H1 (cell line): ENCODE results near the gene SNX30. TPM values are rescaled to one million over a fixed set of nuclear protein-coding genes. Genes with fewer than 3 reads are reported as not detected.
"Not testable (repeated sequence)": the region's sequence is repeated elsewhere in the genome, so short reads cannot be mapped to it uniquely, and the experiment has no call there.

Experiments used
- CTCF ChIA-PET: fragments of 300-600 bp; sonication (Branson Sonifier 250); formaldehyde crosslinking; loops from one replicate; lab custom pipeline; 2021; ENCODE audit not compliant: partially characterized antibody; lab: Charles Lee
- POLR2A ChIA-PET: fragments of 300-600 bp; sonication (Branson Sonifier 250); formaldehyde crosslinking; loops from one replicate; lab custom pipeline; 2021; ENCODE audit warnings: inconsistent platforms; ENCODE audit not compliant: partially characterized antibody; lab: Charles Lee
- DNase-seq, 2 experiments: peaks; one replicate each; pipeline versions ENCODE4 v3.0.0 to v3.0.0-alpha.2; 2010 to 2022; ENCODE audit warnings: low spot score in 2 of 2, low read depth in 1 of 2, mixed read lengths in 1 of 2
- FAIRE-seq: peaks from 2 replicates; lab custom pipeline; 2011; peaks lifted over from hg19 to GRCh38; lab: Jason Lieb, UNC
- H2AFZ ChIP-seq: 2 replicates; pipeline ENCODE4 v1.8.1; 2012; ENCODE audit warnings: low read length, inconsistent platforms
- H2AK5ac ChIP-seq: 2 replicates; pipeline ENCODE4 v1.6.1; 2013; ENCODE audit warnings: low read depth, low read length
- H2BK120ac ChIP-seq: replicated peaks from 2 replicates; pipeline ENCODE3; 2013; ENCODE audit warnings: low read depth, low read length, inconsistent platforms
- H2BK12ac ChIP-seq: 2 replicates; pipeline ENCODE4 v1.6.1; 2013; ENCODE audit warnings: low read depth, low read length
- H2BK15ac ChIP-seq: 2 replicates; pipeline ENCODE4 v1.6.1; 2013; ENCODE audit warnings: low read length
- H2BK20ac ChIP-seq: 2 replicates; pipeline ENCODE4 v1.6.1; 2013; ENCODE audit warnings: low read length
- H2BK5ac ChIP-seq: 2 replicates; pipeline ENCODE4 v1.6.1; 2013; ENCODE audit warnings: low read depth, low read length
- H3K14ac ChIP-seq: 2 replicates; pipeline ENCODE4 v1.6.1; 2013; ENCODE audit warnings: inconsistent platforms; ENCODE audit not compliant: insufficient read length
- H3K18ac ChIP-seq: 2 replicates; pipeline ENCODE4 v1.6.1; 2013; ENCODE audit warnings: low read length; ENCODE audit errors: extremely low read depth
- H3K23ac ChIP-seq: 2 replicates; pipeline ENCODE4 v1.6.1; 2013; ENCODE audit warnings: inconsistent platforms; ENCODE audit not compliant: insufficient read length
- H3K23me2 ChIP-seq: 2 replicates; pipeline ENCODE4 v1.6.1; 2013; ENCODE audit warnings: low read depth, low read length
- H3K27ac ChIP-seq: 2 replicates; pipeline ENCODE4 v1.6.1; 2011; ENCODE audit warnings: low read depth, low read length, inconsistent platforms
- H3K27me3 ChIP-seq, 4 experiments: replicated peaks in 1 of 4; 1 replicate in 1 of 4; 2 replicates in 3 of 4; pipeline versions ENCODE4 v1.6.1 to v1.8.1; 2011 to 2013; ENCODE audit warnings: low read length in 3 of 4, mild to moderate bottlenecking in 3 of 4, inconsistent platforms in 2 of 4, mixed read lengths in 2 of 4, moderate library complexity in 1 of 4; ENCODE audit not compliant: control insufficient read depth in 3 of 4, insufficient read depth in 3 of 4; ENCODE audit errors: extremely low read depth in 1 of 4
- H3K36me3 ChIP-seq, 4 experiments: 2 replicates each; pipeline versions ENCODE4 v1.6.1 to v1.8.1; 2011 to 2013; ENCODE audit warnings: mild to moderate bottlenecking in 4 of 4, low read length in 3 of 4, moderate library complexity in 2 of 4, control low read depth in 1 of 4, inconsistent platforms in 1 of 4; ENCODE audit not compliant: insufficient read depth in 4 of 4, control insufficient read depth in 2 of 4
- H3K4ac ChIP-seq: replicated peaks from 2 replicates; pipeline ENCODE3; 2013; ENCODE audit warnings: low read length, low read depth, mixed read lengths, inconsistent platforms; ENCODE audit not compliant: insufficient read length
- H3K4me1 ChIP-seq, 4 experiments: replicated peaks in 1 of 4; 1 replicate in 1 of 4; 2 replicates in 3 of 4; pipeline versions ENCODE4 v1.6.1 to v1.8.1; 2011 to 2013; ENCODE audit warnings: low read length in 3 of 4, inconsistent platforms in 2 of 4, mixed read lengths in 1 of 4; ENCODE audit not compliant: insufficient read depth in 4 of 4, control insufficient read depth in 3 of 4
- H3K4me2 ChIP-seq, 2 experiments: 2 replicates each; pipeline versions ENCODE4 v1.6.1 to v1.8.1; 2011 to 2013; ENCODE audit warnings: low read depth in 2 of 2, low read length in 2 of 2, control low read depth in 1 of 2, inconsistent platforms in 1 of 2, mild to moderate bottlenecking in 1 of 2; ENCODE audit not compliant: insufficient read depth in 1 of 2
- H3K4me3 ChIP-seq, 4 experiments: fragments of 200-600, 300-600 bp in 1 of 4; sonication (generic), shearing (Covaris generic), sonication (Bioruptor Twin) in 1 of 4; 2 replicates each; pipeline versions ENCODE4 v1.5.1 to v1.8.1; 2011 to 2016; ENCODE audit warnings: low read length in 4 of 4, low read depth in 3 of 4, control low read depth in 2 of 4, inconsistent platforms in 2 of 4, mild to moderate bottlenecking in 2 of 4, mixed read lengths in 1 of 4, moderate library complexity in 1 of 4; ENCODE audit not compliant: insufficient read depth in 2 of 4; ENCODE audit errors: extremely low read depth in 1 of 4
- H3K56ac ChIP-seq: replicated peaks from 2 replicates; pipeline ENCODE3; 2013; ENCODE audit warnings: low read depth, mild to moderate bottlenecking, mixed read lengths, low read length, inconsistent platforms; ENCODE audit not compliant: insufficient read length
- H3K79me1 ChIP-seq: 2 replicates; pipeline ENCODE4 v1.6.1; 2013; ENCODE audit warnings: low read depth, low read length, control low read depth
- H3K79me2 ChIP-seq, 2 experiments: 2 replicates each; pipeline versions ENCODE4 v1.6.1 to v1.8.1; 2012 to 2013; ENCODE audit warnings: low read length in 2 of 2, mild to moderate bottlenecking in 2 of 2, inconsistent platforms in 1 of 2; ENCODE audit not compliant: insufficient read depth in 2 of 2, control insufficient read depth in 1 of 2
- H3K9ac ChIP-seq, 4 experiments: replicated peaks in 1 of 4; 1 replicate in 1 of 4; 2 replicates in 3 of 4; pipeline versions ENCODE4 v1.6.1 to v1.8.1; 2011 to 2013; ENCODE audit warnings: low read depth in 3 of 4, low read length in 3 of 4, control low read depth in 2 of 4, mild to moderate bottlenecking in 2 of 4, moderate library complexity in 2 of 4, inconsistent platforms in 1 of 4; ENCODE audit errors: extremely low read depth in 1 of 4
- H3K9me3 ChIP-seq, 2 experiments: 2 replicates each; pipeline versions ENCODE4 v1.6.1 to v1.8.1; 2012 to 2013; ENCODE audit warnings: mild to moderate bottlenecking in 2 of 2, moderate library complexity in 2 of 2, control low read depth in 1 of 2, inconsistent platforms in 1 of 2, low read depth in 1 of 2, low read length in 1 of 2, mixed read lengths in 1 of 2; ENCODE audit not compliant: insufficient read depth in 2 of 2
- H4K20me1 ChIP-seq, 2 experiments: replicated peaks in 1 of 2; 2 replicates each; pipeline versions ENCODE3 to v1.8.1; 2011 to 2013; ENCODE audit warnings: inconsistent platforms in 2 of 2, low read length in 2 of 2, mild to moderate bottlenecking in 1 of 2; ENCODE audit not compliant: insufficient read depth in 2 of 2, control insufficient read depth in 1 of 2
- H4K5ac ChIP-seq: 2 replicates; pipeline ENCODE4 v1.6.1; 2013; ENCODE audit warnings: low read length, low read depth, mixed read lengths, inconsistent platforms; ENCODE audit not compliant: insufficient read length
- H4K8ac ChIP-seq: 2 replicates; pipeline ENCODE4 v1.8.0; 2013; ENCODE audit warnings: mild to moderate bottlenecking, moderate library complexity, low read length, inconsistent platforms; ENCODE audit not compliant: insufficient read depth; ENCODE audit errors: extremely low read depth
- H4K91ac ChIP-seq: replicated peaks from 2 replicates; pipeline ENCODE3; 2013; ENCODE audit warnings: low read length, mixed read lengths, inconsistent platforms; ENCODE audit not compliant: insufficient read length
- WGBS, 2 experiments: shearing (Covaris generic) in 1 of 2; methylation state at CpG; one replicate each; pipeline versions ENCODE4 v1.1.6 to v1.1.7; 2013 to 2015; ENCODE audit warnings: low lambda C conversion rate in 2 of 2, mixed read lengths in 2 of 2, inconsistent platforms in 1 of 2, low coverage in 1 of 2, missing lambda C conversion rate in 1 of 2; ENCODE audit not compliant: insufficient replicate concordance in 2 of 2, insufficient coverage in 1 of 2, insufficient read length in 1 of 2; ENCODE audit errors: extremely low coverage in 1 of 2, missing lambda C conversion rate in 1 of 2; 5-methylcytosine and 5-hydroxymethylcytosine counted together
- polyA plus RNA-seq, 7 experiments: library from polyadenylated mRNA; depleted of rRNA in 3 of 7; stranded (reverse) in 5 of 7; unstranded in 2 of 7; fragments of >200 nt in 5 of 7; fragments of 200-250 nt in 2 of 7; gene quantifications; 1 replicate in 5 of 7; 2 replicates in 1 of 7; 4 replicates in 1 of 7; pipeline versions ENCODE4 v1.2.1 to v1.2.3, GENCODE V29; 2011 to 2013; ENCODE audit warnings: missing spikeins in 2 of 7, mixed read lengths in 2 of 7
- total RNA-seq: library from RNA; stranded (reverse); fragmentation: NEBNext Ultra II Directional; extraction: Animal tissue kit (Norgen Biotek cat#: 25700); gene quantifications from 2 replicates; pipeline ENCODE4 v1.2.1, GENCODE V29; 2021

SNX30 gene
- total and polyA plus RNA-seq, 2 of the 8 experiments (the other 6 are each of a cell fraction or from before 2014, with no cell fraction given), result 4.0 to 12.2 TPM

DNA sequence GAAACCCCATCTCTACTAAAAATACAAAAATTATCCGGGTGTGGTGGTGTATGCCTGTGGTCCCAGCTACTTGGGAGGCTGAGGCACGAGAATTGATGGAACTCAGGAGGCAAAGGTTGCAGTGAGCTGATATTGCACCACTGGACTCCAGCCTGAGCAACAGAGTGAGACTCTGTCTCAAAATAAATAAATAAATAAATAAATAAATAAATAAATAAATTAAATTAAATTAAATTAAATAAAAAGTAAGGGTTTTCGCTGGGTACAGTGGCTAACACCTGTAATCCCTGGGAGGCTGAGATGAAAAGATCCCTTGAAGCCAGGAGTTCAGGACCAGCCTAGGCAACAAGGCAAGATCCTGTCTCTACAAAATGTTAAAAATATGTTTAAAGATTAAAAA is 27.8 kb upstream of the SNX30 start:
- POLR2A ChIA-PET, result interaction anchor here (1.1 kb wide), 1 partner anchor 29 kb away, joined by 3 read pairs; no protein-coding TSS in a partner anchor
- not testable (repeated sequence) for H2AK5ac ChIP-seq, H3K14ac ChIP-seq, H3K9ac ChIP-seq, H3K23ac ChIP-seq, H3K27me3 ChIP-seq, FAIRE-seq, H3K4me1 ChIP-seq, H3K4ac ChIP-seq, H3K4me3 ChIP-seq, H3K79me2 ChIP-seq, H3K23me2 ChIP-seq, H3K27ac ChIP-seq, H2BK12ac ChIP-seq, H4K5ac ChIP-seq, H2AFZ ChIP-seq, H3K79me1 ChIP-seq, H3K4me2 ChIP-seq, H3K36me3 ChIP-seq, H3K56ac ChIP-seq, H4K8ac ChIP-seq, DNase-seq, H3K9me3 ChIP-seq, H3K18ac ChIP-seq, H2BK120ac ChIP-seq, H4K91ac ChIP-seq, H2BK15ac ChIP-seq, H2BK20ac ChIP-seq, H2BK5ac ChIP-seq, H4K20me1 ChIP-seq
- WGBS, 2 experiments, result 92% methylated on average over 3 of the region's 3 CpGs; no CpG with 5 or more reads in 1 of the 2 experiments
- CTCF ChIA-PET, result interaction anchor here (1.0 to 1.9 kb wide), 5 partner anchors 10 to 637 kb away, joined by 3 to 6 read pairs (median 4); no protein-coding TSS in a partner anchor
